SK-N-MC (cell line): Measurements from ENCODE around the gene MLH1.

Experiments used
- EZH2 ChIP-seq: fragments of 200-600 bp; sonication (generic); IDR thresholded peaks from one replicate; pipeline ENCODE4 v1.6.1; 2017; ENCODE audit warnings: antibody characterized with exemption
- FOXP2 ChIP-seq: optimal IDR thresholded peaks from 2 replicates; pipeline ENCODE3; 2011; ENCODE audit warnings: mild to moderate bottlenecking, moderate library complexity; ENCODE audit not compliant: insufficient read depth; ENCODE audit errors: extremely low read length, control extremely low read depth
- POLR2AphosphoS5 ChIP-seq: IDR thresholded peaks from 2 replicates; pipeline ENCODE4 v1.6.1; 2012; ENCODE audit warnings: mild to moderate bottlenecking, low read depth, low read length, borderline replicate concordance

DNA sequence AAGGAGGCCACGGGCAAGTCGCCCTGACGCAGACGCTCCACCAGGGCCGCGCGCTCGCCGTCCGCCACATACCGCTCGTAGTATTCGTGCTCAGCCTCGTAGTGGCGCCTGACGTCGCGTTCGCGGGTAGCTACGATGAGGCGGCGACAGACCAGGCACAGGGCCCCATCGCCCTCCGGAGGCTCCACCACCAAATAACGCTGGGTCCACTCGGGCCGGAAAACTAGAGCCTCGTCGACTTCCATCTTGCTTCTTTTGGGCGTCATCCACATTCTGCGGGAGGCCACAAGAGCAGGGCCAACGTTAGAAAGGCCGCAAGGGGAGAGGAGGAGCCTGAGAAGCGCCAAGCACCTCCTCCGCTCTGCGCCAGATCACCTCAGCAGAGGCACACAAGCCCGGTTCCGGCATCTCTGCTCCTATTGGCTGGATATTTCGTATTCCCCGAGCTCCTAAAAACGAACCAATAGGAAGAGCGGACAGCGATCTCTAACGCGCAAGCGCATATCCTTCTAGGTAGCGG lies 452 bp upstream of the MLH1 start, which contains the start of gene EPM2AIP1:
- TF ChIP-seq POLR2AphosphoS5 (peak; percentile 57; the same call in 1 of the 2 replicates), EZH2 (no peak), FOXP2 (no peak)
